HepG2 (cell line): ENCODE results near the gene PPP1R12C.

Experiments
- BHLHE40 ChIP-seq: IDR thresholded peaks from 2 replicates; pipeline ENCODE4 v1.6.1; 2011; ENCODE audit warnings: low read length, improper control_type of control experiment
- GABPA ChIP-seq, 2 experiments: IDR thresholded peaks; 2 replicates each; pipeline ENCODE4 v1.6.1; 2011 to 2016; ENCODE audit warnings: low read depth in 2 of 2, low read length in 1 of 2, missing biosample characterization in 1 of 2, missing genetic modification characterization in 1 of 2
- TBP ChIP-seq: sonication (generic); formaldehyde crosslinking; IDR thresholded peaks from 2 replicates; pipeline ENCODE4 v1.5.0; 2020; ENCODE audit warnings: missing genetic modification reagents

GRCh38 chr19:55085923-55086715 is 31.3 kb downstream of the PPP1R12C start:
- no peak for TF ChIP-seq TBP (CRISPR knock-in tag)
- TF ChIP-seq BHLHE40: no peak
- no peak for TF ChIP-seq GABPA (IDR thresholded peaks at IDR 0.05; ENCODE audit: low read depth, low read length)
- TF ChIP-seq GABPA (CRISPR knock-in tag; IDR thresholded peaks at IDR 0.05; ENCODE audit: low read depth): no peak
